Epithelial cell of proximal tubule (primary cell): Measurements from ENCODE around the gene LSM4. TPM values are rescaled to one million over a fixed set of nuclear protein-coding genes. Genes with fewer than 3 reads are reported as not detected.

ENCODE experiments used
- DNase-seq: peaks from one replicate; pipeline ENCODE4 v3.0.0-alpha.2; 2011; ENCODE audit warnings: low read depth
- H3K4me3 ChIP-seq: 2 replicates; pipeline ENCODE4 v1.5.1; 2011; ENCODE audit warnings: low read depth, mild to moderate bottlenecking, low read length
- CTCF ChIP-seq: conservative IDR thresholded peaks from 2 replicates; pipeline ENCODE4 v1.5.1; 2012; ENCODE audit warnings: low read depth, mild to moderate bottlenecking, low read length
- total RNA-seq: library from RNA; depleted of rRNA; stranded (reverse); fragments of >200 nt; gene quantifications from 2 replicates; pipeline ENCODE4 v1.2.3, GENCODE V29; 2015

Gene LSM4
- total RNA-seq, 1 donor from 2014 or later: 490 TPM

- no peak for DNase-seq
- H3K4me3 ChIP-seq: peak overlapping the region; percentile 63
- no peak for TF ChIP-seq CTCF
Measured at GRCh38 chr19:18293642-18294466, 29.0 kb downstream of the LSM4 start.

DNA sequence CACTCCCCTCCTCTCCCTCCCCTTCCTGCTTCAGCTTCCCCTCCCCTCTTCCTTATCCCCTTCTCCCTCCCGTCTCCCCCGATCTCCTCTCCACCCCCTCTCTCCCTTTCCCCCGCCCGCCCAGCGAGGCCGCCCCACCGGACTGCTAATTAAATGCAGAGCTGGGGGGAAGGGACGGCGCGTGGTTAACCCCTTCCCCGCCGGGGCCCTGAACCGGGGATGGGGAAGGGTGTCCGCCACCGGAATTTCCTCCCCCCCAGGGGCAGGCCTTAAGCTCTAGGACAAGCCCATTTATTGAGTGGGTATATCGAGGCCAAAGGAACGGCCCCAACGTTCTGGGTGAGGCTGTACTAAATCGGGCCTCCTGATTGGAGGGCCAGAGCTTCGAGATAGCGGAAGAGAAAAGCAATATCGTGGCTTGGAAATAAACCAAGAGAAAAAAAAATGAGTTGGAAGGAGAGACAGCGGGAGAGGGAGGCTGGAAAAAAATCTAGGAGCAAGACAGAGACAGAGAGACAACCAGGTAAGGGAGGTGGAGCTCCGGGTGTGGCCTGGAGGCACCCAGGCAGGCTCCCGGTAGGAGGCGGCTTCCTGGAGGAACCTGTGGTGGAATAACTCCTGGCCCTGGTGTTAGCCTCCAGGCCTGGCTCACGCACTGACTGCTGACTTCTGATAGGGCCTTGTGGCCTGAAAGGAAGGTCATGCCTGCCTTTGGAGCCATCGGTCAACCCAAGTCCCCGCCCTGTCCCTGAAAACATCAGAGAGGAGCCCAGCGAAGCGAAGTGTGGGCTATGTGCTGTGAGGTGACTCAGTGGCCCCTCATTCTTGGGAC, 29.9 kb downstream of the LSM4 start:
- DNase-seq: no peak
- TF ChIP-seq CTCF: no peak
- H3K4me3 ChIP-seq: peak overlapping the region; percentile 63

DNA sequence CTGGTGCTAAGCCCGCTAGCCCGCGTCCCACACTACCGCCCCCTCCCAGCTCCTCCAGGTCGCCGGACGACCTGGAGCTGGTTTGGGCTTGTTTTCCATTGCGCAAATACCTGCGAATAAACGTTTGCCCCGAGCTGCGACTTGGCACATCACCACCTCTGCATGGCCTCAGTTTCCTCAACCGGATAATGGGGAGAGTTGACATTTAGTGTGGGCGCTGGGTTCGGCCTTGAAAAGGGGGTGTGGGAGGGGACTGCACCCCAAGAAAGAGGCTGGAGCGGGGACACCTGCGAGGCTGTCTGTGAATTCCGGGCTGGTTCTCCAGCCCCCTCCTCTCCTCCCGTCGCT, 30.4 kb downstream of the LSM4 start:
- H3K4me3 ChIP-seq: peak overlapping the region; percentile 63
- no peak for DNase-seq
- TF ChIP-seq CTCF: no peak

GRCh38 chr19:18291590-18292461, 31.1 kb downstream of the LSM4 start:
- DNase-seq: no peak
- peak overlapping the region; percentile 63 for H3K4me3 ChIP-seq
- no peak for TF ChIP-seq CTCF

- DNase-seq: no peak
- peak overlapping the region; percentile 63 for H3K4me3 ChIP-seq
Measured at GRCh38 chr19:18291019-18291524, 31.8 kb downstream of the LSM4 start.

More at GRCh38 chr19:18291019-18291524, 31.8 kb downstream of the LSM4 start:
- TF ChIP-seq CTCF: no peak
